Activated B cell treated with CpG ODN at 0.5 μM for 24 hours (primary cell): ENCODE data around the gene RFX2. TPM values are rescaled to one million over a fixed set of nuclear protein-coding genes. Genes with fewer than 3 reads are reported as not detected.

Experiments used
- ATAC-seq: fragments of 200-7000 bp; cut with Tn5 transposase; one replicate; pipeline ENCODE4 v1.10.0; 2021; ENCODE audit warnings: low read depth, mild to moderate bottlenecking, moderate library complexity
- CTCF ChIA-PET: fragments of 350-600 bp; sonication (Branson Sonifier 250); formaldehyde crosslinking; loops from one replicate; lab custom pipeline; 2021; ENCODE audit warnings: antibody characterized with exemption; lab: Charles Lee
- POLR2A ChIA-PET: fragments of 350-600 bp; sonication (Branson Sonifier 250); formaldehyde crosslinking; loops from one replicate; lab custom pipeline; 2021; ENCODE audit warnings: antibody characterized with exemption; lab: Charles Lee
- DNase-seq: peaks from one replicate; pipeline ENCODE4 v3.0.0; 2022
- H3K27ac Mint-ChIP-seq: one replicate; pipeline ENCODE4 v1.8.0; 2020; ENCODE audit warnings: mixed read lengths
- H3K27me3 Mint-ChIP-seq: one replicate; pipeline ENCODE4 v1.8.0; 2021; ENCODE audit warnings: mixed read lengths
- H3K36me3 Mint-ChIP-seq: one replicate; pipeline ENCODE4 v1.8.0; 2021; ENCODE audit warnings: low read depth, mixed read lengths
- H3K4me1 Mint-ChIP-seq: one replicate; pipeline ENCODE4 v1.8.0; 2021; ENCODE audit warnings: mixed read lengths
- H3K4me3 Mint-ChIP-seq: one replicate; pipeline ENCODE4 v1.8.0; 2020; ENCODE audit warnings: mild to moderate bottlenecking, mixed read lengths
- H3K9me3 Mint-ChIP-seq: one replicate; pipeline ENCODE4 v1.8.0; 2020; ENCODE audit warnings: mixed read lengths
- intact Hi-C: fragments of 100-400 bp; cut with micrococcal nuclease; formaldehyde crosslinking; loops from one replicate; pipeline ENCODE4 v1.15.1; 2024
- total RNA-seq: library from RNA; stranded (reverse); gene quantifications from 2 replicates; pipeline ENCODE4 v1.2.3, GENCODE V29; 2022
- TF ChIP-seq, protein P1 (sequence below): fragments of 200-600 bp; IDR thresholded peaks from one replicate; pipeline ENCODE4 v1.8.0; 2022; ENCODE audit warnings: antibody characterized with exemption, mild to moderate bottlenecking

RFX2 gene
- total RNA-seq, 1 donor from 2014 or later: 7.0 TPM

DNA sequence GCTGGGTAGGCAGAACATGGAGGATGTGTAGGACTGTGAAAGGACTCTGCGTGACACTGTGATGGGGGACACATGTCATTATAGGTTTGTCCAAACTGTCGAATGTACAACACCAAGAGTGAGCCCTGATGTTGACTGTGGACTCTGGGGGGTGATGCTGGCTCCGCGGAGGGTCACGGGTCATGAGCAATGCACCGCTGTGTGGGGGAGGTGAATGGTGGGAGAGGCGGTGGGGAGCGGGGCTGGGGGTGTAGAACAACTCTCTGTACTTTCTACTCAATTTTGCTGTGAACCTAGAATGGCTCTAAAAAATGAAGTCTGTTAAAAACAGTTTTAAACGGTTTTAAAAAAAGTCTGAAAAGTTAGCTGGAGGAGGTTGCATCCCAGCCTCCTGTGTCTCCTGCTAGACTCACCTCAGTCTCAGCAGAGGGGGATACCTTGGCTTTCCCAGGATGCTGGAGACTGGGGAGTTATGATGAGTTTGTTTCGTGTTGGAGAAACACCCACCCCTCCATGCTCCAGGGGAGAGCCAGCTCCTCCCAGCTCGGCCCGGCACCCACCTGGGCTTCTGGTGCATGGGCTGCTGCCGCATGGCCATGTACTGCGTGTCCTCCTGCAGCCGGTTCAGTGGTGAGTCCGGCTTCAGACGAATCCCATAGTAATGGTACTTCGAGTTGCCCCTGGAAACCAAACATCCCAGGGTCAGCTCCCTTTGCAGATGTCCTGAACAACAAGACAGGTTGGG, 97.7 kb downstream of the RFX2 start:
- intact Hi-C loops: no loop called here
- no peaks in the 10 kb centered on the region for H3K4me1 Mint-ChIP-seq
- POLR2A ChIA-PET: interaction anchor here (0.6 kb wide), 1 partner anchor 275 kb away, joined by 8 read pairs; no protein-coding TSS in a partner anchor
- H3K27me3 Mint-ChIP-seq: no peaks in the 10 kb centered on the region
- ATAC-seq (no peak), DNase-seq (no peak)
- H3K27ac Mint-ChIP-seq: no peak overlapping the region
- CTCF ChIA-PET: interaction anchor here (0.6 to 1.0 kb wide), 3 partner anchors 9 to 92 kb away, joined by 3 read pairs; no protein-coding TSS in a partner anchor
- no peaks in the 10 kb centered on the region for H3K9me3 Mint-ChIP-seq
- TF ChIP-seq, protein P1, sequence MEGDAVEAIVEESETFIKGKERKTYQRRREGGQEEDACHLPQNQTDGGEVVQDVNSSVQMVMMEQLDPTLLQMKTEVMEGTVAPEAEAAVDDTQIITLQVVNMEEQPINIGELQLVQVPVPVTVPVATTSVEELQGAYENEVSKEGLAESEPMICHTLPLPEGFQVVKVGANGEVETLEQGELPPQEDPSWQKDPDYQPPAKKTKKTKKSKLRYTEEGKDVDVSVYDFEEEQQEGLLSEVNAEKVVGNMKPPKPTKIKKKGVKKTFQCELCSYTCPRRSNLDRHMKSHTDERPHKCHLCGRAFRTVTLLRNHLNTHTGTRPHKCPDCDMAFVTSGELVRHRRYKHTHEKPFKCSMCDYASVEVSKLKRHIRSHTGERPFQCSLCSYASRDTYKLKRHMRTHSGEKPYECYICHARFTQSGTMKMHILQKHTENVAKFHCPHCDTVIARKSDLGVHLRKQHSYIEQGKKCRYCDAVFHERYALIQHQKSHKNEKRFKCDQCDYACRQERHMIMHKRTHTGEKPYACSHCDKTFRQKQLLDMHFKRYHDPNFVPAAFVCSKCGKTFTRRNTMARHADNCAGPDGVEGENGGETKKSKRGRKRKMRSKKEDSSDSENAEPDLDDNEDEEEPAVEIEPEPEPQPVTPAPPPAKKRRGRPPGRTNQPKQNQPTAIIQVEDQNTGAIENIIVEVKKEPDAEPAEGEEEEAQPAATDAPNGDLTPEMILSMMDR: no peak
- H3K4me3 Mint-ChIP-seq: no peak overlapping the region
- no peaks in the 10 kb centered on the region for H3K36me3 Mint-ChIP-seq

DNA sequence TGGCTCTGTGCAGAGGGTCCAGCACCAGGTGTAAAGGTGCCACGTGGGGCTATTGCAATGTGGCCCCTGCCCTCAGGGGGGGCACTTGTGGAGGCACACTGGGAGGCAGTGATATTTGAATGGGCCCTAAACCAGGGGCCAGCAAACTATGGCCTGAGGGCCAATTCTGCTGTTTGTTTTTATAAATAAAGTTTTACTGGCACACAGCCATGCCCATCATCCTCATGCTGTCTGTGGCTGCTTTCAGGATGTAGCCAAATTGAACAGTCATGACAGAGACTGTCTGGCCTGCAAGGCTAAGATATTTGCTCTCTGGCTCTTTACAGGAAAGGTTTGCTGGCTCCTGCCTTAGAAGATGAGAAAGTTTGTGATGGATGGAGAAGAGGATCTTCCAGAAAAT, 98.5 kb downstream of the RFX2 start:
- H3K27me3 Mint-ChIP-seq: no peaks in the 10 kb centered on the region
- CTCF ChIA-PET: no interaction called here
- intact Hi-C loops: no loop called here

DNA sequence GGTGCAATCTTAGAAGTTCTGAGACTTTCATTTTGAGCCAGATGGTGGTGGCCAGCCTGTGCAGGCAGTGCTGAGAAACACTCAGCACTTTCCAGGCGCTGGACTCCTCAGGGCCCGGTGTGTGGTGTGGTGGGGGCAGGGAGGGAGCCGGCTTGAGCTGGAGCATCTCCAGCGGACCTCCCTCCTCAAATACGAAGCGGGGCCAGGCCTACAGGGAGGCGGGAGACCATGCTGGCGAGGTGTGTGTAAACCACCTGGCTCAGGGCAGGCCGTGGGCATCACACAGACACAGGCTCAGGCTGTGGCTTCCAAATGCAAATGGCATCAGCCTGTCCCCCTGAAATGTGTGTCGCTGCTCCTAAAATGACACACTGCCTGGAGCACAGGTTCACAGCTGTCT, 99.1 kb downstream of the RFX2 start:
- H3K9me3 Mint-ChIP-seq: no peaks in the 10 kb centered on the region
- intact Hi-C loops: no loop called here

More for the DNA sequence above, 98.5 kb downstream of the RFX2 start:
- Mint-ChIP-seq H3K27ac (no peak overlapping the region), H3K36me3 (no peaks in the 10 kb centered on the region), H3K4me3 (no peak overlapping the region), H3K9me3 (no peaks in the 10 kb centered on the region), H3K4me1 (no peaks in the 10 kb centered on the region)
- TF ChIP-seq, protein P1: no peak
- POLR2A ChIA-PET: no interaction called here
- DNase-seq (no peak), ATAC-seq (no peak)

DNA sequence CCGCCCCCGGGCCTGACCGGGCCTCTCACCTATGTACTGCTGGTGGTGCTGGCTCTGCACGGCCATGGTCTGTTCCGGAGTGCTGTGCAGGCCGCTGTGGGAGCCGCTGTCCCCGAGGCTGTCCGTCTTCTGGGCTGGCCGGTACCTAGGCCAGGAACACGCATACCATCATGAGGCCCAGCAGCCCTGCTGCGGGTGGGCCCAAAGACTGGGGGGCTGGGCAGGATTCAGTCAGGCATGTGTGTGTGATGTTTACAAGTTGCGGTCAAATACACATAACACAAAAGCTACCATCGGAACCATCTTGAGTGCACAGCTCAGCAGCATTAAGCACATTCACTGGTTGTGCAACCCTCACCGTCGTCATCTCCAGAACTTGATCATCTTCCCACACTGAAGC, 100.2 kb downstream of the RFX2 start:
- Mint-ChIP-seq H3K9me3 (no peaks in the 10 kb centered on the region), H3K27ac (no peak overlapping the region), H3K27me3 (no peaks in the 10 kb centered on the region), H3K36me3 (no peaks in the 10 kb centered on the region), H3K4me1 (no peaks in the 10 kb centered on the region), H3K4me3 (no peak overlapping the region)
- TF ChIP-seq, protein P1: no peak
- ChIA-PET POLR2A (no interaction called here), CTCF (no interaction called here)
- DNase-seq (no peak), ATAC-seq (no peak)
- intact Hi-C loops: no loop called here

More for the DNA sequence above, 99.1 kb downstream of the RFX2 start:
- DNase-seq (no peak), ATAC-seq (no peak)
- ChIA-PET CTCF (no interaction called here), POLR2A (no interaction called here)
- TF ChIP-seq, protein P1: no peak
- H3K36me3 Mint-ChIP-seq: no peaks in the 10 kb centered on the region
- no peak overlapping the region for H3K4me3 Mint-ChIP-seq
- H3K27me3 Mint-ChIP-seq: no peaks in the 10 kb centered on the region
- no peak overlapping the region for H3K27ac Mint-ChIP-seq
- H3K4me1 Mint-ChIP-seq: no peaks in the 10 kb centered on the region

DNA sequence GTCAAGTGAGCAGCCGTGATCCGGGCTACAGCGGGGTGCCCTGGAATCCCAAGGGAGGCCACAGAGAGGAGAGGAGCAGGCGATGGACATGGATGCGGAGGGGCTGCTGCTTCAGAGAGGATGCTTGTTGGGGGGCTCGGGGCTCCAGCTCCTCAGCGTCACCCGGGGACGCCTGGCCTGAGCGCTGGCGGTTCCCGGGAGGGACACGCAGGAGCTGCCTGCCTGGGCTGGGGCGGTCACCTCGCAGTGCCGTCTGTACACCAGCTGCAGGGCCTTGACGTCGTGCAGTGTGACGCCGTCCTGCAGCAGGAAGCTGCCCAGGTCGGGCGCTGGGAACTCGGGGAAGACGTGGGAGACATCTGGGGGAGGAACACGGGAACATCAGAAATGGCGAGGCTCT, 102.4 kb downstream of the RFX2 start:
- no peak overlapping the region for H3K27ac Mint-ChIP-seq
- POLR2A ChIA-PET: no interaction called here
- DNase-seq: no peak
- ATAC-seq: no peak
- H3K36me3 Mint-ChIP-seq: no peaks in the 10 kb centered on the region
- TF ChIP-seq, protein P1: no peak
- no peak overlapping the region for H3K4me3 Mint-ChIP-seq
- H3K9me3 Mint-ChIP-seq: no peaks in the 10 kb centered on the region
- H3K4me1 Mint-ChIP-seq: no peaks in the 10 kb centered on the region
- CTCF ChIA-PET: no interaction called here
- intact Hi-C loops: no loop called here
- H3K27me3 Mint-ChIP-seq: no peaks in the 10 kb centered on the region
